HepG2 (cell line): Measurements from ENCODE around the gene RIPOR3. TPM values are rescaled to one million over a fixed set of nuclear protein-coding genes. Genes with fewer than 3 reads are reported as not detected.

Experiments
- BRCA1 ChIP-seq: sonication (generic); formaldehyde crosslinking; IDR thresholded peaks from 2 replicates; pipeline ENCODE4 v1.4.0; 2020; ENCODE audit warnings: missing genetic modification reagents
- CBFB ChIP-seq: sonication (generic); formaldehyde crosslinking; IDR thresholded peaks from 2 replicates; pipeline ENCODE4 v1.4.0; 2020; ENCODE audit warnings: missing genetic modification reagents
- CBX5 ChIP-seq: sonication (generic); formaldehyde crosslinking; IDR thresholded peaks from 2 replicates; pipeline ENCODE4 v1.4.0; 2020; ENCODE audit warnings: missing genetic modification reagents, borderline replicate concordance
- DNMT3B ChIP-seq: conservative IDR thresholded peaks from 2 replicates; pipeline ENCODE4 v1.6.1; 2016; ENCODE audit warnings: missing biosample characterization, control low read depth
- NRL ChIP-seq: sonication (generic); formaldehyde crosslinking; IDR thresholded peaks from 2 replicates; pipeline ENCODE4 v1.5.0; 2020; ENCODE audit warnings: missing genetic modification reagents, mild to moderate bottlenecking, moderate library complexity, borderline replicate concordance
- SAP130 ChIP-seq: IDR thresholded peaks from 2 replicates; pipeline ENCODE4 v1.6.1; 2016; ENCODE audit warnings: low read depth
- SP2 ChIP-seq: sonication (generic); formaldehyde crosslinking; IDR thresholded peaks from 2 replicates; pipeline ENCODE4 v1.5.1; 2020; ENCODE audit warnings: mild to moderate bottlenecking, missing genetic modification reagents
- ZNF317 ChIP-seq: sonication (generic); formaldehyde crosslinking; IDR thresholded peaks from 2 replicates; pipeline ENCODE4 v1.5.0; 2020; ENCODE audit warnings: mild to moderate bottlenecking, missing genetic modification reagents
- ZNF318 ChIP-seq: sonication (generic); formaldehyde crosslinking; IDR thresholded peaks from 2 replicates; pipeline ENCODE4 v1.4.0; 2020; ENCODE audit warnings: mild to moderate bottlenecking, missing genetic modification reagents
- ZNF720 ChIP-seq: sonication (generic); formaldehyde crosslinking; IDR thresholded peaks from 2 replicates; pipeline ENCODE4 v1.4.0; 2020; ENCODE audit warnings: missing genetic modification reagents
- ZNF746 ChIP-seq: sonication (generic); formaldehyde crosslinking; IDR thresholded peaks from 2 replicates; pipeline ENCODE4 v1.8.0; 2022; ENCODE audit warnings: mild to moderate bottlenecking, missing genetic modification reagents
- polyA plus RNA-seq, 8 experiments: library from polyadenylated mRNA; depleted of rRNA in 3 of 8; stranded (reverse) in 7 of 8; unstranded in 1 of 8; fragments of >200 nt; fragmentation: Illumina TruSeq in 4 of 8; extraction: Trizol in 4 of 8; gene quantifications; 2 replicates each; pipeline versions ENCODE4 v1.2.1 to v1.2.3, GENCODE V29; 2011 to 2016; ENCODE audit warnings: low read depth in 4 of 8, missing spikeins in 1 of 8, mixed read lengths in 1 of 8; ENCODE audit not compliant: insufficient read depth in 1 of 8
- total RNA-seq, 5 experiments: library from RNA; depleted of rRNA; stranded (reverse); fragments of >200 nt; fragmentation: Illumina TruSeq; extraction: Trizol; gene quantifications; 2 replicates each; pipeline ENCODE4 v1.2.3, GENCODE V29; 2016; ENCODE audit warnings: low read depth in 1 of 5
- TF ChIP-seq, protein P1 (sequence below): sonication (generic); formaldehyde crosslinking; IDR thresholded peaks from 2 replicates; pipeline ENCODE4 v1.5.0; 2020; ENCODE audit warnings: missing genetic modification reagents
- TF ChIP-seq, protein P2 (sequence below): sonication (generic); formaldehyde crosslinking; IDR thresholded peaks from 2 replicates; pipeline ENCODE4 v1.9.0; 2021; ENCODE audit warnings: missing genetic modification reagents, borderline replicate concordance
- TF ChIP-seq, protein P3 (sequence below): IDR thresholded peaks from 2 replicates; pipeline ENCODE4 v1.6.1; 2012; ENCODE audit warnings: inconsistent platforms
- TF ChIP-seq, protein P4 (sequence below): sonication (generic); formaldehyde crosslinking; conservative IDR thresholded peaks from 2 replicates; pipeline ENCODE4 v1.4.0; 2020; ENCODE audit warnings: mild to moderate bottlenecking, missing genetic modification reagents, moderate library complexity

RIPOR3 gene
- total and polyA plus RNA-seq, 2 of the 13 experiments (the other 11 are each of a cell fraction or from before 2014, with no cell fraction given): 0.18 TPM; not detected in 1

GRCh38 chr20:50673146-50673465 is 18.2 kb downstream of the RIPOR3 start (continued):
- TF ChIP-seq ZNF318 (CRISPR knock-in tag) (no peak), ZNF720 (no peak), DNMT3B (CRISPR knock-in tag) (no peak), CBX5 (no peak), SAP130 (CRISPR knock-in tag) (no peak), ZNF746 (CRISPR knock-in tag) (no peak), ZNF317 (CRISPR knock-in tag) (peak; percentile 27; the same call in 1 of the 2 replicates), CBFB (no peak), NRL (CRISPR knock-in tag) (no peak), SP2 (CRISPR knock-in tag) (no peak), BRCA1 (CRISPR knock-in tag) (no peak)
- TF ChIP-seq, protein P1, sequence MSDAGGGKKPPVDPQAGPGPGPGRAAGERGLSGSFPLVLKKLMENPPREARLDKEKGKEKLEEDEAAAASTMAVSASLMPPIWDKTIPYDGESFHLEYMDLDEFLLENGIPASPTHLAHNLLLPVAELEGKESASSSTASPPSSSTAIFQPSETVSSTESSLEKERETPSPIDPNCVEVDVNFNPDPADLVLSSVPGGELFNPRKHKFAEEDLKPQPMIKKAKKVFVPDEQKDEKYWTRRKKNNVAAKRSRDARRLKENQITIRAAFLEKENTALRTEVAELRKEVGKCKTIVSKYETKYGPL: no peak
- TF ChIP-seq, protein P2, sequence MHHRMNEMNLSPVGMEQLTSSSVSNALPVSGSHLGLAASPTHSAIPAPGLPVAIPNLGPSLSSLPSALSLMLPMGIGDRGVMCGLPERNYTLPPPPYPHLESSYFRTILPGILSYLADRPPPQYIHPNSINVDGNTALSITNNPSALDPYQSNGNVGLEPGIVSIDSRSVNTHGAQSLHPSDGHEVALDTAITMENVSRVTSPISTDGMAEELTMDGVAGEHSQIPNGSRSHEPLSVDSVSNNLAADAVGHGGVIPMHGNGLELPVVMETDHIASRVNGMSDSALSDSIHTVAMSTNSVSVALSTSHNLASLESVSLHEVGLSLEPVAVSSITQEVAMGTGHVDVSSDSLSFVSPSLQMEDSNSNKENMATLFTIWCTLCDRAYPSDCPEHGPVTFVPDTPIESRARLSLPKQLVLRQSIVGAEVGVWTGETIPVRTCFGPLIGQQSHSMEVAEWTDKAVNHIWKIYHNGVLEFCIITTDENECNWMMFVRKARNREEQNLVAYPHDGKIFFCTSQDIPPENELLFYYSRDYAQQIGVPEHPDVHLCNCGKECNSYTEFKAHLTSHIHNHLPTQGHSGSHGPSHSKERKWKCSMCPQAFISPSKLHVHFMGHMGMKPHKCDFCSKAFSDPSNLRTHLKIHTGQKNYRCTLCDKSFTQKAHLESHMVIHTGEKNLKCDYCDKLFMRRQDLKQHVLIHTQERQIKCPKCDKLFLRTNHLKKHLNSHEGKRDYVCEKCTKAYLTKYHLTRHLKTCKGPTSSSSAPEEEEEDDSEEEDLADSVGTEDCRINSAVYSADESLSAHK: no peak
- TF ChIP-seq, protein P3, sequence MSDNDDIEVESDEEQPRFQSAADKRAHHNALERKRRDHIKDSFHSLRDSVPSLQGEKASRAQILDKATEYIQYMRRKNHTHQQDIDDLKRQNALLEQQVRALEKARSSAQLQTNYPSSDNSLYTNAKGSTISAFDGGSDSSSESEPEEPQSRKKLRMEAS: no peak
- TF ChIP-seq, protein P4, sequence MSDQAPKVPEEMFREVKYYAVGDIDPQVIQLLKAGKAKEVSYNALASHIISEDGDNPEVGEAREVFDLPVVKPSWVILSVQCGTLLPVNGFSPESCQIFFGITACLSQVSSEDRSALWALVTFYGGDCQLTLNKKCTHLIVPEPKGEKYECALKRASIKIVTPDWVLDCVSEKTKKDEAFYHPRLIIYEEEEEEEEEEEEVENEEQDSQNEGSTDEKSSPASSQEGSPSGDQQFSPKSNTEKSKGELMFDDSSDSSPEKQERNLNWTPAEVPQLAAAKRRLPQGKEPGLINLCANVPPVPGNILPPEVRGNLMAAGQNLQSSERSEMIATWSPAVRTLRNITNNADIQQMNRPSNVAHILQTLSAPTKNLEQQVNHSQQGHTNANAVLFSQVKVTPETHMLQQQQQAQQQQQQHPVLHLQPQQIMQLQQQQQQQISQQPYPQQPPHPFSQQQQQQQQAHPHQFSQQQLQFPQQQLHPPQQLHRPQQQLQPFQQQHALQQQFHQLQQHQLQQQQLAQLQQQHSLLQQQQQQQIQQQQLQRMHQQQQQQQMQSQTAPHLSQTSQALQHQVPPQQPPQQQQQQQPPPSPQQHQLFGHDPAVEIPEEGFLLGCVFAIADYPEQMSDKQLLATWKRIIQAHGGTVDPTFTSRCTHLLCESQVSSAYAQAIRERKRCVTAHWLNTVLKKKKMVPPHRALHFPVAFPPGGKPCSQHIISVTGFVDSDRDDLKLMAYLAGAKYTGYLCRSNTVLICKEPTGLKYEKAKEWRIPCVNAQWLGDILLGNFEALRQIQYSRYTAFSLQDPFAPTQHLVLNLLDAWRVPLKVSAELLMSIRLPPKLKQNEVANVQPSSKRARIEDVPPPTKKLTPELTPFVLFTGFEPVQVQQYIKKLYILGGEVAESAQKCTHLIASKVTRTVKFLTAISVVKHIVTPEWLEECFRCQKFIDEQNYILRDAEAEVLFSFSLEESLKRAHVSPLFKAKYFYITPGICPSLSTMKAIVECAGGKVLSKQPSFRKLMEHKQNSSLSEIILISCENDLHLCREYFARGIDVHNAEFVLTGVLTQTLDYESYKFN (CRISPR knock-in tag): no peak
